ENCODE data around the gene CSNK2A1. TPM values are rescaled to one million over a fixed set of nuclear protein-coding genes. Genes with fewer than 3 reads are reported as not detected.

The CSNK2A1 gene
- total and polyA plus RNA-seq, 2 experiments from 2014 or later, result 85.1 to 244 TPM

DNA sequence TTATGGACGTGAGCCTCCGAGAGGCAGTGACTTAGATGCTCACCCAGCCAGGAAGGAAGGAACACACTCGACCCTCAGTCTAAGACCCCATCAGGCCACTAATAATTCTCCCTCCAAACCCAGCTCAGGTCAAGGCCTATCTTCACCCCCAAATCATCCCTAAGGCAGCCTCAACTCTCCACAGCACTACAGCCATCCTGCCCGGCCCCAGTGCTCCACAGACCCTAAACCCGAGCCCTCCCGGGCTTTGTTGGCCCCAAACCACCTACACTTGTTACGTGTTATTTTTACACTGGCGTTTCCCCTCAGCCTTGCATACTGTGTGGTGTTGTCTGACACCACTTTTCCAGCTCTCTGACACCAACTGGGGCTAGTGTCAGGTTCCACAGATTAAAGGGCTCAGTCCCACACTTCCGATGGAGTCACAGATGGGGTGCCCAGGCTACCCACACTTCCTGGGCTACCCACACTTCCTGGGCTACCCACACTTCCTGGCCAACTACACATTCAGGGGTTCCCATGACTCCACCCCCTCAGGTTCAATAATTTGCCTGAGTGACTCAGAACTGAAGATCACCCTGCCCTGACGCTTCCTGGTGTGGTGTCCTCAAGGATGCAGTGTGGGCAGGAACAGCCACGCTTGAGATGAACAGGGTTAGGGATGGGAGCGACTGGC, 110.2 kb downstream of the CSNK2A1 start:
- DNase-seq (ENCODE audit: low spot score) (no peak), ATAC-seq (no peak)
- peaks cover 33% of the 10 kb centered on the region for H3K27me3 Mint-ChIP-seq (ENCODE audit: insufficient read depth, low read depth, poor library complexity)
- Histone ChIP-seq H3F3A (replicated peaks; ENCODE audit: low read depth) (peaks cover 10% of the 10 kb centered on the region), H3K4me3 (no peak overlapping the region), H4K20me1 (replicated peaks; ENCODE audit: insufficient read depth) (peaks cover 31% of the 10 kb centered on the region), H3K4me2 (no peak overlapping the region), H2AFZ (no peak overlapping the region), H3K36me3 (ENCODE audit: insufficient read depth) (peaks cover 10% of the 10 kb centered on the region; the same call in 1 of the 2 replicates), H3K4me1 (ENCODE audit: insufficient read depth) (peaks cover 9% of the 10 kb centered on the region), H3K9me2 (ENCODE audit: insufficient read depth) (no peaks in the 10 kb centered on the region), H3K79me2 (replicated peaks; ENCODE audit: insufficient read depth) (no peaks in the 10 kb centered on the region), H3K27me3 (ENCODE audit: insufficient read depth) (peaks cover 30% of the 10 kb centered on the region), H3K27ac (ENCODE audit: low read depth) (no peak overlapping the region)
- peaks cover 23% of the 10 kb centered on the region for H3K4me1 Mint-ChIP-seq
- no peaks in the 10 kb centered on the region for H3K9me3 Mint-ChIP-seq
- H3K4me3 Mint-ChIP-seq, result no peak overlapping the region
- no peak overlapping the region; the same call in 1 of the 2 replicates for H3K27ac Mint-ChIP-seq
- H3K36me3 Mint-ChIP-seq (ENCODE audit: low read depth), result peaks cover 49% of the 10 kb centered on the region
- TF ChIP-seq JUNB (IDR thresholded peaks at IDR 0.05; ENCODE audit: unreplicated experiment), result no peak
- TF ChIP-seq, protein P1, sequence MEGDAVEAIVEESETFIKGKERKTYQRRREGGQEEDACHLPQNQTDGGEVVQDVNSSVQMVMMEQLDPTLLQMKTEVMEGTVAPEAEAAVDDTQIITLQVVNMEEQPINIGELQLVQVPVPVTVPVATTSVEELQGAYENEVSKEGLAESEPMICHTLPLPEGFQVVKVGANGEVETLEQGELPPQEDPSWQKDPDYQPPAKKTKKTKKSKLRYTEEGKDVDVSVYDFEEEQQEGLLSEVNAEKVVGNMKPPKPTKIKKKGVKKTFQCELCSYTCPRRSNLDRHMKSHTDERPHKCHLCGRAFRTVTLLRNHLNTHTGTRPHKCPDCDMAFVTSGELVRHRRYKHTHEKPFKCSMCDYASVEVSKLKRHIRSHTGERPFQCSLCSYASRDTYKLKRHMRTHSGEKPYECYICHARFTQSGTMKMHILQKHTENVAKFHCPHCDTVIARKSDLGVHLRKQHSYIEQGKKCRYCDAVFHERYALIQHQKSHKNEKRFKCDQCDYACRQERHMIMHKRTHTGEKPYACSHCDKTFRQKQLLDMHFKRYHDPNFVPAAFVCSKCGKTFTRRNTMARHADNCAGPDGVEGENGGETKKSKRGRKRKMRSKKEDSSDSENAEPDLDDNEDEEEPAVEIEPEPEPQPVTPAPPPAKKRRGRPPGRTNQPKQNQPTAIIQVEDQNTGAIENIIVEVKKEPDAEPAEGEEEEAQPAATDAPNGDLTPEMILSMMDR (conservative IDR thresholded peaks at IDR 0.05; ENCODE audit: low read depth in 2 of 2), result no peak
- TF ChIP-seq ZNF114 (CRISPR knock-in tag; IDR thresholded peaks at IDR 0.05), result no peak
- no peak for TF ChIP-seq NANOG (IDR thresholded peaks at IDR 0.05; ENCODE audit: borderline replicate concordance)
- no peak for TF ChIP-seq EZH2phosphoT487 (IDR thresholded peaks at IDR 0.05; ENCODE audit: unreplicated experiment)
- TF ChIP-seq, protein P2, sequence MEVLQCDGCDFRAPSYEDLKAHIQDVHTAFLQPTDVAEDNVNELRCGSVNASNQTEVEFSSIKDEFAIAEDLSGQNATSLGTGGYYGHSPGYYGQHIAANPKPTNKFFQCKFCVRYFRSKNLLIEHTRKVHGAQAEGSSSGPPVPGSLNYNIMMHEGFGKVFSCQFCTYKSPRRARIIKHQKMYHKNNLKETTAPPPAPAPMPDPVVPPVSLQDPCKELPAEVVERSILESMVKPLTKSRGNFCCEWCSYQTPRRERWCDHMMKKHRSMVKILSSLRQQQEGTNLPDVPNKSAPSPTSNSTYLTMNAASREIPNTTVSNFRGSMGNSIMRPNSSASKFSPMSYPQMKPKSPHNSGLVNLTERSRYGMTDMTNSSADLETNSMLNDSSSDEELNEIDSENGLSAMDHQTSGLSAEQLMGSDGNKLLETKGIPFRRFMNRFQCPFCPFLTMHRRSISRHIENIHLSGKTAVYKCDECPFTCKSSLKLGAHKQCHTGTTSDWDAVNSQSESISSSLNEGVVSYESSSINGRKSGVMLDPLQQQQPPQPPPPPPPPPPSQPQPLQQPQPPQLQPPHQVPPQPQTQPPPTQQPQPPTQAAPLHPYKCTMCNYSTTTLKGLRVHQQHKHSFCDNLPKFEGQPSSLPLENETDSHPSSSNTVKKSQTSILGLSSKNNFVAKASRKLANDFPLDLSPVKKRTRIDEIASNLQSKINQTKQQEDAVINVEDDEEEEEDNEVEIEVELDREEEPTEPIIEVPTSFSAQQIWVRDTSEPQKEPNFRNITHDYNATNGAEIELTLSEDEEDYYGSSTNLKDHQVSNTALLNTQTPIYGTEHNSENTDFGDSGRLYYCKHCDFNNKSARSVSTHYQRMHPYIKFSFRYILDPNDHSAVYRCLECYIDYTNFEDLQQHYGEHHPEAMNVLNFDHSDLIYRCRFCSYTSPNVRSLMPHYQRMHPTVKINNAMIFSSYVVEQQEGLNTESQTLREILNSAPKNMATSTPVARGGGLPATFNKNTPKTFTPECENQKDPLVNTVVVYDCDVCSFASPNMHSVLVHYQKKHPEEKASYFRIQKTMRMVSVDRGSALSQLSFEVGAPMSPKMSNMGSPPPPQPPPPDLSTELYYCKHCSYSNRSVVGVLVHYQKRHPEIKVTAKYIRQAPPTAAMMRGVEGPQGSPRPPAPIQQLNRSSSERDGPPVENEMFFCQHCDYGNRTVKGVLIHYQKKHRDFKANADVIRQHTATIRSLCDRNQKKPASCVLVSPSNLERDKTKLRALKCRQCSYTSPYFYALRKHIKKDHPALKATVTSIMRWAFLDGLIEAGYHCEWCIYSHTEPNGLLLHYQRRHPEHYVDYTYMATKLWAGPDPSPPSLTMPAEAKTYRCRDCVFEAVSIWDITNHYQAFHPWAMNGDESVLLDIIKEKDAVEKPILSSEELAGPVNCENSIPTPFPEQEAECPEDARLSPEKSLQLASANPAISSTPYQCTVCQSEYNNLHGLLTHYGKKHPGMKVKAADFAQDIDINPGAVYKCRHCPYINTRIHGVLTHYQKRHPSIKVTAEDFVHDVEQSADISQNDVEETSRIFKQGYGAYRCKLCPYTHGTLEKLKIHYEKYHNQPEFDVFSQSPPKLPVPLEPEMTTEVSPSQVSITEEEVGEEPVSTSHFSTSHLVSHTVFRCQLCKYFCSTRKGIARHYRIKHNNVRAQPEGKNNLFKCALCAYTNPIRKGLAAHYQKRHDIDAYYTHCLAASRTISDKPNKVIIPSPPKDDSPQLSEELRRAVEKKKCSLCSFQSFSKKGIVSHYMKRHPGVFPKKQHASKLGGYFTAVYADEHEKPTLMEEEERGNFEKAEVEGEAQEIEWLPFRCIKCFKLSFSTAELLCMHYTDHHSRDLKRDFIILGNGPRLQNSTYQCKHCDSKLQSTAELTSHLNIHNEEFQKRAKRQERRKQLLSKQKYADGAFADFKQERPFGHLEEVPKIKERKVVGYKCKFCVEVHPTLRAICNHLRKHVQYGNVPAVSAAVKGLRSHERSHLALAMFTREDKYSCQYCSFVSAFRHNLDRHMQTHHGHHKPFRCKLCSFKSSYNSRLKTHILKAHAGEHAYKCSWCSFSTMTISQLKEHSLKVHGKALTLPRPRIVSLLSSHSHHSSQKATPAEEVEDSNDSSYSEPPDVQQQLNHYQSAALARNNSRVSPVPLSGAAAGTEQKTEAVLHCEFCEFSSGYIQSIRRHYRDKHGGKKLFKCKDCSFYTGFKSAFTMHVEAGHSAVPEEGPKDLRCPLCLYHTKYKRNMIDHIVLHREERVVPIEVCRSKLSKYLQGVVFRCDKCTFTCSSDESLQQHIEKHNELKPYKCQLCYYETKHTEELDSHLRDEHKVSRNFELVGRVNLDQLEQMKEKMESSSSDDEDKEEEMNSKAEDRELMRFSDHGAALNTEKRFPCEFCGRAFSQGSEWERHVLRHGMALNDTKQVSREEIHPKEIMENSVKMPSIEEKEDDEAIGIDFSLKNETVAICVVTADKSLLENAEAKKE (CRISPR knock-in tag; IDR thresholded peaks at IDR 0.05), result no peak
- TF ChIP-seq, protein P3, sequence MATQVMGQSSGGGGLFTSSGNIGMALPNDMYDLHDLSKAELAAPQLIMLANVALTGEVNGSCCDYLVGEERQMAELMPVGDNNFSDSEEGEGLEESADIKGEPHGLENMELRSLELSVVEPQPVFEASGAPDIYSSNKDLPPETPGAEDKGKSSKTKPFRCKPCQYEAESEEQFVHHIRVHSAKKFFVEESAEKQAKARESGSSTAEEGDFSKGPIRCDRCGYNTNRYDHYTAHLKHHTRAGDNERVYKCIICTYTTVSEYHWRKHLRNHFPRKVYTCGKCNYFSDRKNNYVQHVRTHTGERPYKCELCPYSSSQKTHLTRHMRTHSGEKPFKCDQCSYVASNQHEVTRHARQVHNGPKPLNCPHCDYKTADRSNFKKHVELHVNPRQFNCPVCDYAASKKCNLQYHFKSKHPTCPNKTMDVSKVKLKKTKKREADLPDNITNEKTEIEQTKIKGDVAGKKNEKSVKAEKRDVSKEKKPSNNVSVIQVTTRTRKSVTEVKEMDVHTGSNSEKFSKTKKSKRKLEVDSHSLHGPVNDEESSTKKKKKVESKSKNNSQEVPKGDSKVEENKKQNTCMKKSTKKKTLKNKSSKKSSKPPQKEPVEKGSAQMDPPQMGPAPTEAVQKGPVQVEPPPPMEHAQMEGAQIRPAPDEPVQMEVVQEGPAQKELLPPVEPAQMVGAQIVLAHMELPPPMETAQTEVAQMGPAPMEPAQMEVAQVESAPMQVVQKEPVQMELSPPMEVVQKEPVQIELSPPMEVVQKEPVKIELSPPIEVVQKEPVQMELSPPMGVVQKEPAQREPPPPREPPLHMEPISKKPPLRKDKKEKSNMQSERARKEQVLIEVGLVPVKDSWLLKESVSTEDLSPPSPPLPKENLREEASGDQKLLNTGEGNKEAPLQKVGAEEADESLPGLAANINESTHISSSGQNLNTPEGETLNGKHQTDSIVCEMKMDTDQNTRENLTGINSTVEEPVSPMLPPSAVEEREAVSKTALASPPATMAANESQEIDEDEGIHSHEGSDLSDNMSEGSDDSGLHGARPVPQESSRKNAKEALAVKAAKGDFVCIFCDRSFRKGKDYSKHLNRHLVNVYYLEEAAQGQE (IDR thresholded peaks at IDR 0.05; ENCODE audit: unreplicated experiment), result no peak
- TF ChIP-seq CREB1 (CRISPR knock-in tag; IDR thresholded peaks at IDR 0.05; ENCODE audit: low read depth), result no peak
- TF ChIP-seq ZNF331 (CRISPR knock-in tag; IDR thresholded peaks at IDR 0.05; ENCODE audit: low read depth), result no peak
- no peak for TF ChIP-seq POLR2AphosphoS5 (IDR thresholded peaks at IDR 0.05; ENCODE audit: low read depth)
